Activated naive CD4-positive, alpha-beta T cell treated with anti-CD3 and anti-CD28 coated beads for 36 hours (primary cell): Measurements from ENCODE around the gene ATP6V0E1. TPM values are rescaled to one million over a fixed set of nuclear protein-coding genes. Genes with fewer than 3 reads are reported as not detected.
"Not testable (repeated sequence)": the region's sequence is repeated elsewhere in the genome, so short reads cannot be mapped to it uniquely, and the experiment has no call there.

Experiments
- CTCF ChIA-PET: fragments of 350-600 bp; sonication (Branson Sonifier 250); formaldehyde crosslinking; loops from one replicate; lab custom pipeline; 2021; ENCODE audit warnings: antibody characterized with exemption; lab: Charles Lee
- DNase-seq: peaks from one replicate; pipeline ENCODE4 v3.0.0-alpha.2; 2020
- H3K27ac Mint-ChIP-seq: one replicate; pipeline ENCODE4 v1.8.0; 2021; ENCODE audit warnings: mild to moderate bottlenecking, mixed read lengths
- H3K27me3 Mint-ChIP-seq: one replicate; pipeline ENCODE4 v1.8.0; 2021; ENCODE audit warnings: low read depth, mixed read lengths
- H3K36me3 Mint-ChIP-seq: one replicate; pipeline ENCODE4 v1.8.0; 2021; ENCODE audit warnings: low read depth, mixed read lengths
- H3K4me1 Mint-ChIP-seq: one replicate; pipeline ENCODE4 v1.8.0; 2021; ENCODE audit warnings: low read depth, mixed read lengths
- H3K4me3 Mint-ChIP-seq: one replicate; pipeline ENCODE4 v1.8.0; 2021; ENCODE audit warnings: mild to moderate bottlenecking, moderate library complexity, mixed read lengths
- H3K9me3 Mint-ChIP-seq: one replicate; pipeline ENCODE4 v1.8.0; 2021; ENCODE audit warnings: mixed read lengths
- intact Hi-C: fragments of 100-400 bp; cut with micrococcal nuclease; formaldehyde crosslinking; loops from one replicate; pipeline ENCODE4 v1.15.1; 2023
- total RNA-seq, 2 experiments: library from RNA; stranded (reverse); gene quantifications; one replicate each; pipeline ENCODE4 v1.2.3, GENCODE V29; 2021

ATP6V0E1 gene
- total RNA-seq, 2 experiments from 2014 or later = 70.9 to 71.9 TPM

DNA sequence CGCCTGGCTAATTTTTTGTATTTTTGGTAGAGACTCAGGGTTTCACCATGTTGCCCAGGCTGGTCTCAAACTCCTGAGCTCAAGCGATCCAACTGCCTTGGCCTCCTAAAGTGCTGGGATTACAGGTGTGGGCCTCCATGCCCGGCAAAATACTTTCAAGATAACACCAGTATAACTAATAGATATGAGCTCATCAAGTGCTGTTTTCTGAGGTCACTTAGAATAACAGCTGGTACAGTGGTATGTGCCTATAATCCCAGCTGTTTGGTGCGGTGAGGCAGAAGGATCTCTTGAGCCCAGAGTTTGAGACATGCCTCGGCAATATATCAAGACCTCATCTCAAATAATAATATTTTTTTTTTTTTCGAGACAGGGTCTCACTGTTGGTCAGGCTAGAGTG is 42.1 kb downstream of the ATP6V0E1 start:
- CTCF ChIA-PET = interaction anchor here (0.6 to 0.9 kb wide), 3 partner anchors 19 to 330 kb away, joined by 3 to 5 read pairs (median 4); no protein-coding TSS in a partner anchor
- Mint-ChIP-seq H3K36me3 (peaks cover 27% of the 10 kb centered on the region), H3K4me1 (peaks cover 19% of the 10 kb centered on the region), H3K9me3 (peaks cover 2% of the 10 kb centered on the region), H3K27ac (no peak overlapping the region), H3K4me3 (no peak overlapping the region), H3K27me3 (no peaks in the 10 kb centered on the region)
- intact Hi-C loops = no loop called here
- DNase-seq = no peak

DNA sequence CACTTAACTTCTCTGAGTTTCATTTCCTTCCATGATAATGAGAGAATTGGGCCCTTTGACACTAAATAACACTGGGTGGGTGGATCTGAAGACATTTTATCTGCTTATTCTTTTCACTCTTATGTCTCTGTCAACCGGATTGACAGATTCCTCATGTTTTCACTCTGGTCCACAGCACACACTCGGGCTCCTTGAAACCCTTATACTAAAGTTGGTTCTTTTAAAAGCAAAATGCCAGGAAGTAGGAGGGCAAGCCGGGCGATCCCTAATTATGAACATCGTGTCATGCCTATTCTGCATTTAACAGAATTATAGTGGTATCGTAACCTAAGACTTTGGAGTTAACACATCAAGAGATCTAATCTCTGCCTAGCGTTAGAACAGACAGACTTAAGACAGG is 44.3 kb downstream of the ATP6V0E1 start:
- CTCF ChIA-PET = no interaction called here
- H3K4me3 Mint-ChIP-seq = no peak overlapping the region
- H3K4me1 Mint-ChIP-seq = peaks cover 17% of the 10 kb centered on the region
- no peak for DNase-seq
- intact Hi-C loops = no loop called here
- H3K27ac Mint-ChIP-seq = no peak overlapping the region
- no peaks in the 10 kb centered on the region for H3K27me3 Mint-ChIP-seq
- H3K9me3 Mint-ChIP-seq = peaks cover 2% of the 10 kb centered on the region
- H3K36me3 Mint-ChIP-seq = peaks cover 14% of the 10 kb centered on the region

DNA sequence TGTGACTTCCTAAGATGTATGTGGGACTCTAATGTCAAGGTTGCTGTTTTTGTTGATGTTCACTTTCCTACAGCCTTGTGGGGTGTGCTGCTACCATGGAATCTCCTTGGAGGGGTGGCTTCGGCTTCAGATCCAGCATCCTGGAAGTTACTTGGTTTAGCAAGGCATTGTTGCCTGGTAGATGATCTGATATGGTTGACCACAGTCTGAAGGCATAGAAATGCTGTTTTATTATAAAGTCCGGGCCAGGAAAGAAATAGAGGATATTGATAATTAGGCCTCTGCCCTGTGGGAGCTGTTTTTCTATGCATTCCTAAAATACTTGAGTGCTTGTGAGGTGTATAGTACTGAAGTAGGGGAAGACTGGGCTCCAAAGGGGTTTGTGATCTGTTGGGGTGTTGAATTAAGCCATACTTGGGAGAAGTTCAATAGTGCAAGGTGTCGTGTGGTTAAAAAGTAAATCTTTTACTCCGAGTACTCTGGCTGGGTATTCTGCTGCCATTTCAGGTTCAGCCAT is 45.3 kb downstream of the ATP6V0E1 start:
- DNase-seq = no peak
- peaks cover 26% of the 10 kb centered on the region for H3K4me1 Mint-ChIP-seq
- peaks cover 2% of the 10 kb centered on the region for H3K9me3 Mint-ChIP-seq
- H3K27ac Mint-ChIP-seq = no peak overlapping the region
- intact Hi-C loops = no loop called here
- H3K36me3 Mint-ChIP-seq = peaks cover 14% of the 10 kb centered on the region
- H3K4me3 Mint-ChIP-seq = no peak overlapping the region
- H3K27me3 Mint-ChIP-seq = no peaks in the 10 kb centered on the region
- CTCF ChIA-PET = no interaction called here

DNA sequence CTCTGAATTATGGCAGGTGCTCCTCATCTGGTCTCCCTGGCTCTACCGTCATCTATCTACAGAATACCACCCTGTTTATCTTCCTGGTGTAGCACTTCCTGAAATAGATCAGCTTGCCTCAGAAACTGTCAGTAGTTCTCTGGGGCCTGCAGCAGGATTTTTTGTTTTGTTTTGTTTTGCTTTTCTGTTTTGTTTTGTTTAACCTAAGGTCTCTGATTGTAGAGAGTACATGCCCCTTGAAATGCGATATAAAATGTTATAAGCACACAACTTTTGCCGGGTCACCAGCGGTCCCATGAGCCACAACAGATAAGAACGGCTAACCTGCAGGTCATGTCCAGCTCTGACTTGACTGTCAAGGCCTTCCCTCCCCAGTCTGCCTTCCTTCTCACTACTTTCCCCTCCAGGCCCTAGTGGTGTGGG is 45.9 kb downstream of the ATP6V0E1 start:
- H3K4me3 Mint-ChIP-seq = no peak overlapping the region
- intact Hi-C loops = no loop called here
- H3K9me3 Mint-ChIP-seq = peaks cover under 1% of the 10 kb centered on the region
- no peak for DNase-seq
- CTCF ChIA-PET = interaction anchor here (0.8 kb wide), 1 partner anchor 199 kb away, joined by 3 read pairs; no protein-coding TSS in a partner anchor
- no peaks in the 10 kb centered on the region for H3K27me3 Mint-ChIP-seq
- peaks cover 15% of the 10 kb centered on the region for H3K36me3 Mint-ChIP-seq
- H3K4me1 Mint-ChIP-seq = peaks cover 30% of the 10 kb centered on the region
- no peak overlapping the region for H3K27ac Mint-ChIP-seq

DNA sequence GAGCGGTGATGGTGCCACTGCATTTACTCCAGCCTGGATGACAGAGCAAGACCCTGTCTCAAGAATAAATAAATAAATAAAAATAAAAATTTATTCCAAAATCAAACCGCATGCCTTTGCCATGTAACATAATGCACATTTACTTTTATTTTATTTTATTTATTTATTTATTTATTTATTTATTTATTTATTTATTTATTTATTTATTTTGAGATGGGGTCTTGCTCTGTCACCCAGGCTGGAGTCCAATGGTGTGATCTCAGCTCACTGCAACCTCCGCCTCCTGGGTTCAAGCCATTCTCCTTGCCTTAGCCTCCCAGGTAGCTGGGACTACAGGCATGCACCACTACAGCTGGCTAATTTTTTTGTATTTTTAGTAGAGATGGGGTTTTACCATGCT is 48.5 kb downstream of the ATP6V0E1 start:
- H3K27ac Mint-ChIP-seq, H3K9me3 Mint-ChIP-seq, DNase-seq, H3K27me3 Mint-ChIP-seq, H3K4me3 Mint-ChIP-seq, intact Hi-C loops: not testable (repeated sequence)
- CTCF ChIA-PET = interaction anchor here (0.6 kb wide), 1 partner anchor 586 kb away, joined by 3 read pairs; no protein-coding TSS in a partner anchor
- peaks cover 19% of the 10 kb centered on the region for H3K36me3 Mint-ChIP-seq
- H3K4me1 Mint-ChIP-seq = peaks cover 41% of the 10 kb centered on the region

DNA sequence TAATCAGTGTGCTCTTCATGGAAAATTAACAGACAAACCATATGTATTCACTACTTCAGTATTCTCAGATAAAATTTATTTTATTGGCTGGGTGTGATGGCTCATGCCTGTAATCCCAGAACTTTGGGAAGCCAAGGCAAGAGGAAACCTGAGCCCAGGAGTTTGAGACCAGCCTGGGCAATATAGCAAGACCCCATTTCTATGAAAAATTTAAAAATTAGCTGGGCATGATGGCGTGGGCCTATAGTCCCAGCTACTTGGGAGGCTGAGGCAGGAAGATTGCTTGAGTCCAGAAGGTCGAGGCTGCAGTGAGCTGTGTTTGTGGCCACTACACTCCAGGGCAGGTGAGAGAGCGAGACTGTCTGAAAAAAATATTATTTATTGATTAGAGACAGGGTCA is 49.2 kb downstream of the ATP6V0E1 start:
- CTCF ChIA-PET = interaction anchor here (1.1 kb wide), 1 partner anchor 111 kb away, joined by 5 read pairs; no protein-coding TSS in a partner anchor
- no peak for DNase-seq

DNA sequence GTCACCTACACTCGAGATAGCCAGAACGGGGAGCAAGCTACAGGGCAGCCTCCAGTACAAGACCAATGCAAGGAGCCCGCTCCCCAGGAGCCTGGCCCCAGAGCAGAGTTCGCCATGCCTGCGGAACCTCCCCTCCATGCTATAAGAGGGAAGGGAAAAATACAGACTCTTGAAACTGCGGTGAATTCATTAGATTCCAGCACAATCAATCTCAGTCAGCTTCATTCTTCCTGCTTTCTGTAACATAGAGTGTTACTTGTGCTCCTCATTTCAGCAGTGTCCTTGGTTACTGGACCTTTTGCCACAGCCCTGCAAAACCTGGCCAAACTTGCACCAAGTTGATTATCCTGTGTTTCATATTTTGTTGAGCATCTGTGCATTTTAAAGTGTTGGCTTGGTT is 50.4 kb downstream of the ATP6V0E1 start:
- no peaks in the 10 kb centered on the region for H3K27me3 Mint-ChIP-seq
- intact Hi-C loops = no loop called here

More for the DNA sequence above, 49.2 kb downstream of the ATP6V0E1 start:
- Mint-ChIP-seq H3K36me3 (peaks cover 18% of the 10 kb centered on the region), H3K27ac (no peak overlapping the region), H3K27me3 (no peaks in the 10 kb centered on the region), H3K9me3 (no peaks in the 10 kb centered on the region), H3K4me3 (no peak overlapping the region), H3K4me1 (peaks cover 44% of the 10 kb centered on the region)
- intact Hi-C loops = no loop called here

DNA sequence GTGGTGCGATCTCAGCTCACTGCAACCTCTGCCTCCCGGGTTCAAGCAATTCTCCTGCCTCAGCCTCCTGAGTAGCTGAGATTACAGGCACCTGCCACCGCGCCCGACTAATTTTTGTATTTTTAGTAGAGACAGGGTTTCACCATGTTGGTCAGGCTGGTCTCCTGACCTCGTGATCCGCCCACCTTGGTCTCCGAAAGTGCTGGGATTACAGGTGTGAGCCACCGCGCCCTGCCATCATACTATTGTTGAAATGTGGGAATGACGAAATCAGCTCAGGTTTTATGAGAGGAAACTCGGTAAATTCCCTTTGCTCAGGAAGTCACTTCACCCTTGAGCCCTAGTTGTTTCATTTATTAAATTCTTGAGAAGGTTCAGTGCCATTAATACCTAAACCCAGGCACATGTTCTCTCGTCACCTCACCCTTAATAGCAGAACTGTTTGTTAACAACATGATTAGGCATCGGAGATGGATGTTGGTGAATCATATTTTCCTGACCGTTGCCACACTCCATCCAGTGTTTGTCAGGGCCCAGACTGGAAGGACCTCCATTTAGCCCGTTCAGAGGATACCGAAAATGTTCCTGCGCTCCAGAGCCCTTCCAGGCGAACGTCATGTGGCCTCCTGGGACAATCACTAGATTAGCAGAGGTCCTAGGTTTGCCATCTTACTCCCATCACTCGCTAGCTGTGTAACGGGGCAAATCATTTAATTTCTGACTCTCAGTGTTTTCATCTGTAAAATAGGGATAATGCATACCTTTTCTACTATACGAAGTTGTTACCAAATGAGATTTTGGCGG is 52.5 kb downstream of the ATP6V0E1 start:
- Mint-ChIP-seq H3K27ac (peak overlapping the region; percentile 97), H3K9me3 (no peaks in the 10 kb centered on the region), H3K36me3 (peaks cover 15% of the 10 kb centered on the region), H3K4me3 (peak overlapping the region; percentile 74), H3K27me3 (no peaks in the 10 kb centered on the region), H3K4me1 (peaks cover 63% of the 10 kb centered on the region)
- intact Hi-C loops = loop anchor here (1.0 to 5.0 kb wide), 5 partner anchors 21 to 264 kb away; partner anchors contain the start of genes BNIP1 and DUSP1
- peak; percentile 72 for DNase-seq
- CTCF ChIA-PET = interaction anchor here (0.9 to 2.0 kb wide), 7 partner anchors 21 to 53 kb away, joined by 3 to 17 read pairs (median 5); partner anchors contain the start of gene ATP6V0E1

More for the DNA sequence above, 50.4 kb downstream of the ATP6V0E1 start:
- H3K9me3 Mint-ChIP-seq = no peaks in the 10 kb centered on the region
- DNase-seq = no peak
- CTCF ChIA-PET = interaction anchor here (1.1 to 2.0 kb wide), 2 partner anchors 51 to 110 kb away, joined by 5 to 17 read pairs; partner anchors contain the start of gene ATP6V0E1
- no peak overlapping the region for H3K4me3 Mint-ChIP-seq
- H3K4me1 Mint-ChIP-seq = peaks cover 51% of the 10 kb centered on the region
- H3K36me3 Mint-ChIP-seq = peaks cover 15% of the 10 kb centered on the region
- H3K27ac Mint-ChIP-seq = peak overlapping the region; percentile 7

DNA sequence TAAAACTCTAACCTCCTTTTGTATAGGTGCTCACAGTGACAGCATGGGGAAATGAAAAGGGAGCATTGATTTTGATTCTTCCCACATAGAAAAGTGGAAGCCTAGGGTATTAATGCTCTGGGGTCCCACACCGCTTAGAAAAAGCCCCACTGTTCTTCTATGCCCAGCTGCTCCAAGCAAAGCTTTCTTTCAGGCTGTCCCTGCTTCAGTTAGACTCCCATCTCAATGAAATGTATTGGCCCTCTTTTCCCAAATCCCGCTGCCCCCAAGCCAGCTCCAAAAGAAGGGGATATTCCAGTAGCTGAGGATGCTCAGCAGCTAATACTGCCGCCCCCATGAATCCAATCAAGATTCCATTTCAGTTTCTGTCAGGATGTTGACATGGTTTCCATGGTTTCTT is 55.6 kb downstream of the ATP6V0E1 start:
- CTCF ChIA-PET = interaction anchor here (0.7 to 2.3 kb wide), 3 partner anchors 18 to 258 kb away, joined by 4 to 12 read pairs (median 4); partner anchors contain the start of gene ATP6V0E1

DNA sequence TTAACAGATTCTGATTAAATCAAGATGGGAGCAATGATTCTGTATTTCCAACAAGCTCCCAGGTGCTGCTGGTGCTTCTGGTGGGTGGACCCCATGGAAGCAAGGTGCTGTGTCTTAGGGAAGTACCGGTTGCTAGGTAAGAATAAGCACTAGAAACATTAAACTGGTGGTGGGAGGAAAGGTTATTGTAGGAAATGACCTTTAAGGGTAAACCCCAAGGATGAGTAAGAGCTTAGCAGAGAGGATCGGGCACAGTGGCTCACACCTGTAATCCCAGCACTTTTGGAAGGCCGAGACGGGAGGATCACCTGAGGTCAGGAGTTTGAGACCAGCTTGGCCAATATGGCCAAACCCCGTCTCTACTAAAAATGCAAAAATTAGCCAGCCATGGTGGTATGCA is 56.4 kb downstream of the ATP6V0E1 start:
- H3K27me3 Mint-ChIP-seq = no peaks in the 10 kb centered on the region
- intact Hi-C loops = loop anchor here (5.0 kb wide), 2 partner anchors 43 to 268 kb away; partner anchors contain the start of gene DUSP1
- CTCF ChIA-PET = interaction anchor here (1.5 to 2.3 kb wide), 2 partner anchors 17 to 56 kb away, joined by 4 to 12 read pairs; partner anchors contain the start of gene ATP6V0E1
- no peak overlapping the region for H3K4me3 Mint-ChIP-seq
- H3K27ac Mint-ChIP-seq = peak overlapping the region; percentile 18
- H3K4me1 Mint-ChIP-seq = peaks cover 42% of the 10 kb centered on the region
- H3K36me3 Mint-ChIP-seq = peaks cover 7% of the 10 kb centered on the region
- no peak for DNase-seq
- H3K9me3 Mint-ChIP-seq = no peaks in the 10 kb centered on the region

More for the DNA sequence above, 55.6 kb downstream of the ATP6V0E1 start:
- H3K4me1 Mint-ChIP-seq = peaks cover 50% of the 10 kb centered on the region
- no peak overlapping the region for H3K4me3 Mint-ChIP-seq
- DNase-seq = peak; percentile 18
- H3K9me3 Mint-ChIP-seq = no peaks in the 10 kb centered on the region
- H3K27me3 Mint-ChIP-seq = no peaks in the 10 kb centered on the region
- H3K36me3 Mint-ChIP-seq = peaks cover 13% of the 10 kb centered on the region
- intact Hi-C loops = loop anchor here (5.0 kb wide), 2 partner anchors 42 to 267 kb away; partner anchors contain the start of gene DUSP1
- H3K27ac Mint-ChIP-seq = peak overlapping the region; percentile 18

DNA sequence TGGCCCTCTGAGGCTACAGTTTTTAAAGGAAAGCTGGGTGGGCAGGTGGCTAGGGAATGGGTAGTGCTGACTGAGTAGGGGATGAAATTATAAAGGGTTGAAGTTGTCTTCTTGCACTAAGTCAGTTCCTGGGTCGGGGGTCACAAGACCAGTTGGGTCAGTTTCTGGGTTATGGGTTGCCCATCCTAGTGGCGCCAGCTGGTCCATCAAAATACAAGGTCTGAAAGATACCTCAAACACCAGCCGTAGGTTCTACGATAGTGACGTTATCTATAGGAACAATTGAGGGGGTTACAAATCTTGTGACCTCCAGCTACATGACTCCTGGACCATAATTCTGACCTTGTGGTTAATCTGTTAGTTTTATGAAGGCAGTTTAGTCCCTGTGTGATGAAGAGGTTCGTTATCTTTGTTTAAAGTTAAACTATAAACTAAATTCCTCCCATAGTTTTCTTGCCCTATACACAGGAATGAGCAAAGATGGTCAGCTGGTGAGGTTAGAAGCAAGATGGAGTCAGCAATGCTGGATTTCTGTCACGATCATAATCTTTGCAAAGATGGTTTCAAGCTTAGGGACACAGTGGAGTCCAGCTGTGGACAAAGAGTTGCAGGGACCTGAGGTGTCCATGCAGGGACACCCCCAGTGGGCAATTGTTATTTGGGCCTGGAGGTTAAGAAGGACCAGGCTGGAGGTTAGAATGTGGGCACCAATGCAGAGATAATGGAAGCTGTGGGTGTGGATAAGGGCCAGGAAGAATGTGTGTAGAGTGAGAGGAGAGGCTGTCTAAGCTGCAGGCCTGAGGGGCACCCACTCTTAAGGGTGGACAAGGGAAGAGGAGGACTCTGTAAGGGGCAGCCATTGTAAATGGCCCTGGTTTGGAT is 58.6 kb downstream of the ATP6V0E1 start:
- Mint-ChIP-seq H3K36me3 (no peaks in the 10 kb centered on the region), H3K27me3 (no peaks in the 10 kb centered on the region), H3K4me3 (no peak overlapping the region), H3K9me3 (no peaks in the 10 kb centered on the region), H3K4me1 (peaks cover 22% of the 10 kb centered on the region), H3K27ac (no peak overlapping the region)
- intact Hi-C loops = no loop called here
- CTCF ChIA-PET = interaction anchor here (0.6 to 0.9 kb wide), 2 partner anchors 41 to 46 kb away, joined by 3 to 5 read pairs; no protein-coding TSS in a partner anchor
- no peak for DNase-seq
